HG03442 (cell line): ENCODE data around the gene PSPN.
"Not testable (repeated sequence)": the region's sequence is repeated elsewhere in the genome, so short reads cannot be mapped to it uniquely, and the experiment has no call there.

Experiments
- ATAC-seq: cut with Tn5 transposase; IDR thresholded peaks from one replicate; pipeline ENCODE4 v1.9.1; 2021; ENCODE audit warnings: mild to moderate bottlenecking, moderate library complexity; ENCODE audit not compliant: unreplicated experiment

Gene PSPN

DNA sequence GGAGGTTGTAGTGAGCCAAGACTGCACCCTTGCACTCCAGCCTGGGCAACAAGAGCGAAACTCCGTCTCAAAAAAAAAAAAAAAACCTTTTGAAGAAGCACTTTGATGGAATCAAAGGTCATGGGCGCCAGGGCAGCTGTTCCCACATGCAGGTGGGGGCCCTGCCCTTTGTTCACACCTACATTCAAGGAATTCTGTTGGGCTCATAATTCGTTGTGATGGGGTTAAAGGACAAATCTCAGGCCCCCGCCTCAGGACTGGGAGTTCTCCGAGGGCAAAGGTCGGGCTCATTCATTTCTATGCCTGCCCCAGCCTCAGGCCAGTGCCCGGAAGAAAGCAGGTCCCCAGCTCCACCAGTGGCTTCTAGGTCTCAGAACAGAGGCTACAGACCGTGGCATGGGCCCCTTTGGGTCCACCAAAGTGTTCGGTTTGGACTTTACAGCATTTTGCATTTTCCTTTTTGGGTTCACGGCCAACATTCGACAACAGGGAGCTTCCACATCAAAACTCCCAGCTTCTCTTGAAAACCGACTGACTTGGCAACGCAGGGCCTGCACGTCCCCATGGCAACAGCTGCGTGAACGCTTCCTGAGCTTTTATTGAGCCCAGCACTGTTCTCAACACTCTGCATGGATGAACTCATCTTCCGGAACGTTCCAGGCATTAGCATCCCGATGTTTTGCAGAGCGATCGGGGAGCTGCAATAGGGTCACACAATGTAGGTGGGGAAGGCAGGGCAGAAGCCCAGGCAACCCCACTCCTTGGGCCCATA, 27.3 kb upstream of the PSPN start:
- no peak for ATAC-seq

GRCh38 chr19:6402058-6402457, 26.3 kb upstream of the PSPN start:
- no peak for ATAC-seq

GRCh38 chr19:6400062-6400944, 24.6 kb upstream of the PSPN start:
- not testable (repeated sequence) for ATAC-seq

DNA sequence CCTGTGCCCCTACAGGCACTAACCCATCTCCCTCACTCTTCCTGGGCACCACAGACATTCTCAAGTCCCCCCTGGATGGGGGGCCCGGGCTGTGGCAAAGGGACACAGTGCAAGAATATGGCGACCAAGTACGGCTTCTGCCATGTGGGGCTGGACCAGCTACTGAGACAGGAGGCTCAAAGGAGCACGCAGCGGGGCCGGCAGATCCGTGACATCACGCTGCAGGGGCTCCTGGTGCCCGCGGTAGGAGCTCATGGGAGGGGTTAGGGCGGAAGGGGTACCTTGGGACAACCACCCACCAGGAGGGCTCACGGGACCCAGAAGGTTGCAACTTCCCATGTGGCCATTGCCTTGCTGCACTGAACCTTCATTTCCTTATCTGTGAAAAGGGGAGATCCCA, 20.6 kb upstream of the PSPN start:
- ATAC-seq = no peak

- no peak for ATAC-seq
Measured at GRCh38 chr19:6394831-6395230, 19.1 kb upstream of the PSPN start.

GRCh38 chr19:6393983-6394412, 18.3 kb upstream of the PSPN start:
- no peak for ATAC-seq

DNA sequence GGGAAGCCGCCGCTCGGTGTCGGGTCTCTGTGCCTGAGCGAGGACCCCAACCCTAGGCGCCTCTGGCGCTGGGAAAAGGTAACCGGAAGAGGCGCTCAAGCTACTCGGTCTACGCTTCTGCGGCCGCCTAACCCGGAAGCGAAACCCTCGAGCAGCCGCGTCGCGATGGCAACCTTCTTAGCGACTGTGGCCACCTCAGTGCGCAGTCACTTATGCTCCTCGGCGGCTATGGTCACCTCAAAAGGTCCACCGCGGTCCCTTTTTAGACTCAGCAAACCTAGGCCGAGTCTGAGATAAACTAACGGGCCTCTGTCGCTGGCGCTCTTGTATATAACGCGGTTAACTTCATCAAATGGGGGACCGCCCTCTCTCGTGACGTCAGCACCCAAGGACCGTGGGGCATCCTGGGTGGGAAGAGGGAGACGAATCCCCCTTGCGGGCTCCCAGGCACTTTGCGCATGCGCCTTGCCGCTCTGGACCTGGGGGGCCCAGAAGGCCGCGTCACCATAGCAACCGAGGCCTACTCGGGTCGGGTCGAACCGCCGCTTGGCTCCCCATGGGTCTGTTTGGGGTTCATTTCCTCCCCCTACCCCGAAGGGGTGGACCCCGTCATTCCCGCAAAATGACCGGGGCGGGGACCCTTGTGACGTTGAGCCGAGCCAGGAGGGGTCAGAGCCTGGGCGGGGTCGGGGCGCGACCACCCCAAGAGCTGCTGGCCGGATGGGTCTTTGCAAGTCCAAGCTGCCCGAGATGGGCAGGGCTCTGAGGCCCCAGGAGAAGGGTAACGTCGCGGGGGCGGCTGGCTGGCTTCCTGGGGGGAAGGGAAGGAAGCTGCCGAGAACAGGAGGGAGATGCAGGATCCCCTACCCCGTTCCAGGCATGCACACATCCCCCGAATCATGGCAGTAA, 17.6 kb upstream of the PSPN start, which contains the start of gene GTF2F1:
Gene GTF2F1, minus strand, starts transcription at position 91 of the 909 bp plus-strand sequence. CDS start 169 bp downstream, outside the sequence.
- peak; percentile 74 for ATAC-seq

- ATAC-seq = no peak
Measured at GRCh38 chr19:6392221-6393073, 16.7 kb upstream of the PSPN start.

DNA sequence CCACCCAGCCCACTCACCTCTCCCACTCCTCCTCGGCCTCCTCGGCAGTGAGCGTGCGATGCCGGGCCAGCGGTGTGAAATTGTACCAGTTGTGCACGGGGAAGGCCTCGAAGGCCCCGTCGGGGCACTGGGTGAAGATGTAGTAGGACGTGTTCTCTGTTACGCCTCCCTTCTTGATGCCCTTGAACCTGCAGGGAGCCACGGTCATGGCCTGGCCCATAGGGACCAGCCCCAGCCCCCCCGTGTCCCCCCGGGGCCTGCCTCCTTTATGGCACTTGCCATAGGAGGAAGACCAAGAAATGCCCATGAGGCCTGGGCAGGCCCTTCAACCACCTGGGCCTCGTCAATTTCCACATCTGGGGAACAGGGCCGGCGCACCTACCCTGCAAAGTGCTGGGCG, 11.6 kb upstream of the PSPN start:
- ATAC-seq = no peak

GRCh38 chr19:6384381-6384780, 8.6 kb upstream of the PSPN start:
- no peak for ATAC-seq

GRCh38 chr19:6383188-6383587, 7.5 kb upstream of the PSPN start:
- ATAC-seq = no peak

DNA sequence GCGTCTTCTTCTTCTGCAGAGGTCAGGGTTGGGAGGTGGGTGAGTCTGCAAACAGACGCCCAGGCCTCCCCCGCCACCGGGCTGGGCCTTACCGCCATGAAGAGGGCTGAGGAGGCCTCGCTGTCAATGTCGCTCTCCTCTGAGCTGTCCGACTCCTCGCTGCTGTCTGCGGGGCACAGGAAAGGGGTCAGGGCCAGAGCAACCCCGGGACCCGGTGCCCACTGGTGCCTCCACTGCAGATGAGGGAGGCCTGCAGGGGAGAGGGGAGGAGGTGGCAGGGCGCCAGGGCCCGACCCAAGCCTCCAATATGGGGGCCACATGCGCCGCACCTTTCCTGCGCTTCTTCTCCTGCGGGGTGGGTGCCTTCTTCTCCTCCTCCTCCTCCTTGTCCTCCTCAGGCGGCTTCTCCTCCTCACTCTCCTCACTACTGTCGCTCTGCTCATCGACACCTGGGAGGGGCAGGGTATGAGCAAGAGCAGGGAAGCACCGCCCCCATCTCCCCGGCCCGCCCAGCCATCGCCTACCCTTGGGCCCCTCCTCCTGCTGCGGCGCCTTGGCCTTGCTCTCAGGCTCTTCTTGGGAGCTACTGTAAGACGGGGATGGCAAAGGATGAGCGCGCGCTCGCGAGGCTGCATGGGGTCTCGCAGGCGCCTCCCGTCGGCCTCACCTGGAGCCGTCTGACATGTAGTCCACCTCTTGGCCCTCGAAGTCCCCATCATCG, 5.5 kb upstream of the PSPN start:
- no peak for ATAC-seq

DNA sequence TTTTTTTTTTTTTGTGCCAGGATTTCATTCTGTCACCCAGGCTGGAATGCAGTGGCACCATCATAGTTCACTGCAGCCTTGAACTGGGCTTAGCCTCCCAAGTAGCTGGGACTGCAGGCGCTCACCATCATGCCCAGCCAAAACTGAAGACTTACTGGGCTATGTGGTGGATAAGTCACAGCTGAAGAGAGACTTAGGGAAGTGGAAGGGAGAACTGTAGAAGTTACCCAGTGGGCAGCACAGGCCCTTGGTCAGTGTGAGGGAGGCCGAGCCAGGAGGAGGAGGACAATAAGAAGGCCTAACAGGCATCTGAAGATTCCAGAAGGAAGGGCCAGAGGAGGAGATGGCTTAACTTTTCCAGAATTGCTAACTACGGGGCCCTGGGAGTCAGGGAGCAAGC, 4.0 kb upstream of the PSPN start:
- ATAC-seq = no peak

GRCh38 chr19:6378486-6378885, 2.8 kb upstream of the PSPN start:
- ATAC-seq = no peak

- no peak for ATAC-seq
Measured at GRCh38 chr19:6378041-6378440, 2.3 kb upstream of the PSPN start.

GRCh38 chr19:6376512-6377190, 918 bp upstream of the PSPN start:
- ATAC-seq = no peak

GRCh38 chr19:6374711-6375410, 872 bp downstream of the PSPN start:
- ATAC-seq = no peak

DNA sequence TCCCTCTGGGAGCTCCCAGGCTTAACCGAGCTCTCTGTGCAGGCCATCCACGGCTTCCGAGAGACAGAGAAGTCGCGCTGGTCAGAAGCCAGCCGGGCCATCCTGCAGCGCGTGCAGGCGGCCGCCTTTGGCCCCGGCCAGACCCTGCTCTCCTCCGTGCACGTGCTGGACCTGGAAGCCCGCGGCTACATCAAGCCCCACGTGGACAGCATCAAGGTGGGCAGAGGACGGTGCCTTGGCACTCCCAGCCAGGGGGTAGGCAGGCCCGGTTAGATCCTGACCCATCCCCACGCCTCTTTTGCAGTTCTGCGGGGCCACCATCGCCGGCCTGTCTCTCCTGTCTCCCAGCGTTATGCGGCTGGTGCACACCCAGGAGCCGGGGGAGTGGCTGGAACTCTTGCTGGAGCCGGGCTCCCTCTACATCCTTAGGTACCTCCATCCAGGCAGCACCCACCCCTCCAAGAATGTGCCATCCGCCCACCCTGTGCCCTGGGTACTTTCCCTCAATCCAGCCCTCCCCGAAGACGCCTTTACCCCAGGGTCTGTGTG, 1.5 kb downstream of the PSPN start:
- ATAC-seq = no peak
